NOMO-1 (cell line): ENCODE measurements around the gene OR2W3.
A peak's percentile ranks its signal among the peaks of the same experiment; 100 is the strongest.

Source experiments
- DNase-seq, 2 experiments: peaks; one replicate each; lab custom pipeline; 2025; ENCODE audit not compliant: unreplicated experiment in 2 of 2; lab: John Stamatoyannopoulos, UW

OR2W3 gene

DNA sequence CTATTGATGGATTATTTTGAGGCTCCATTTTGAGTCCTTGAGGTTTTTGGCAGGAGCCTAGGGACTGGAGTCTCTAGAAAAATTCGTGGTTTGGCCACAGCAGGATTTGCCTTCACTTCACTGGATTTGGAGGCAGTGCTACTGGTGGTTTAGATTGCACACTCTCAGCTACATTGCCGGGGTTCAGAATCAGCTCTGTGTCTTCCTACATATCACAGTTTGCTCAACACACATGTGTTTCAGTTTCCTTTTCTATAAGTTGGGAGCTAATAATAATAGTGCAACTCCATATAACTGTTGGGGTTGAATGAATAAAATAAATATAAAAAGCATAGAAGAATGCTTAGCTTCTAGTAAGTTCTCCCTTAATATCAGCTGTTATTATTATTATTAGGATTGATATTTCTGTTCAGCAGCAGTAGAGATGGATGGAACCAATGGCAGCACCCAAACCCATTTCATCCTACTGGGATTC, at the start of gene OR2W3:
TSS of gene OR2W3 (plus strand) at position 425 of the 475 bp plus-strand sequence. CDS start at position 425, 0 bp downstream.
- no peak for DNase-seq

DNA sequence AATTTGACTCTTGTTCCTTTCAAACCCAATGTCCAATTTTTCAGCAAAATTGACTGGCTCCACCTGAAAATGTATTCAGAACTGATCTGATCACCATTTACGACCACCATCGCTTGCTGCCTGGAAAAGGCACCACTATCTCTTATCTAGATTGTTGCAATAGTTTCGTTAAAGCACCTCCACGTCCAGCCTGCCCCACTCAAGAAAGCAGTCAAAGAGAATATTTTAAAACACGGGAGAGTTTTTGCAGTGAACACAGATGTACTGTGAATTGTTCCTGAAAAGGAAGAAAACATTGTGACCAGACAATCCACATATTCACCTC, 49.7 kb upstream of the OR2W3 start:
- DNase-seq, result no peak

DNA sequence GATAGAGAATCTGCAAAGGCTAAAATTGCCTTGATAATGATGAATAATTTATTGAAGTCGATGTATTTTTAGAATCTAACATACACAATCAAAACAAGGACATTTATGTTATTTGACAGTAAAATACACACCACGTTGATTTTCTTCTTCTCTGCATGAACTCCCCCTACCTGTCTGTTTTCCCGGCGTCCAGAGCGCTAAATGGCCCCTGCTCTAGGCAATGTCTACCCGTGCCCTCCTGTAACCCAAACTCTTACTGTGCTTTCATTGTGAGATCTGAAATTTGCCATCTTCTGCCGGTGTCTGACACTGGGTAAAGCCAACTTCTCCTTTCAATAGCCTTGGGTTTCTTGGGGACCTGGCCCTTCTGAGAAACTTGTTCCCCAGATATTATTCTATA, 47.0 kb upstream of the OR2W3 start:
- DNase-seq, result no peak

DNA sequence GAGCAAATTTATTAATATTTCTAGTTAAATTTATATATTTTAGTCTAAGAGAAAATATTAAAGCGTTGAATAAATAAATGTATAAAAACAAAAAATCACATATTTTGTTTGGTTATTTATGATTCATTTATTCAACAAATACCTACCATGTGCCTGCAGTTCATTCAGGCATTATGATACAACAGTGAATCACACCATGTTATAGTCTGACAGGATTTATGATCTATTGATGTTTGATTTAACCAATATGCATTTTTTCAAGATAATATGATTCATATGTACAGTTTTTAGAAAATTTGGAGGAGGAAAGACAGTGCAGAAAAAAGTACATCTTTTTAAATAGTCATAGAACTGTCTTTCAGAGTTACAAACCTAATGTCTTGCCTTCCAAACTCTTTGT, 45.8 kb upstream of the OR2W3 start:
- DNase-seq, result no peak

DNA sequence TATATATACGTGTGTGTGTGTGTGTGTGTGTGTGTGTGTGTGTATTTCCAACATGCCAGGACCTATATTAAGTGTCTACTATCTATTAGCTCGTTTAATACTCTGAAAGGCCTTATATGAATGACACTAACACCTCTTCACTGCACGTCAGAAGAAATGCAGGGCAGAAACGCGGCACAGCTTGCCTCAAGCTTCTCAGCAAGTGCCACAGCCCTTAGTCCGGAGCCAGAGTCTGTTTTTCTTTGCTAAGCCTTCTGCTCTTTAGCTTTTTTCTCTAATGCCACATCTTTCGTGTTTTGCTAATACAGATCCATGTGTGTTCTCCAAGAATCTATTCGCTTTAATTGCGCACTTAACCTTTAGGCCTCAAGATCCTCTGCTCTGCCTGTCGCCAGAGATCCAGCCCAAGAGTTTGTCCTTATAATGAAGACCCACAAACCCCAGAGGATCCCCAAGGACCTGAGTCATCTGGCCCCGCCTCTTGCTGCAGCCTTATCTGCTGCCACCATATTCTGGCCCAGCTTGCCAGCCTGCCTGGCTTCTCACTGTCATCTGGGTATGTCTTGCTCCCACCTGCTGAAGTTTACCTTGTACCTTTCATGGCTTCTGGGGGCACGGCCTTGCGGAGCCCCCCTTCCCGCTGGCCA, 40.4 kb upstream of the OR2W3 start:
- DNase-seq, result no peak

DNA sequence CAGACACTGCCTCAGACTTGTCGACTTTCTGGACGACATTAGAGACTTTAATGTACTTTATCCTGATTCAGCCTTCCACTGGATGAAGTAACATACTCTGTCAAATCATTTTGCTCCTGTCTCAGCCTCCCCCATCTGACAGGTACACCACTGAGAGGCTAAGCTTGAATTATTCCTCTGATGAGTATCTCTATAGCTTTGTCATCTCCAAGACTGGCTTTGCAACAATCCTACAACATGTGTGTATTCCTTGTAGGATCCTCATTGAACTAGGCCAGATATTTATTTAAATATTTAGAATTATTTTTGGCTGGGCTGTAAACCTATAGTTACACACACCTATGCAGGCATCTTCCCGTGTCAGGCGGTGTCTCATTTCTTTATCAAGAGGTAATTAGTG, 39.5 kb upstream of the OR2W3 start:
- no peak for DNase-seq

DNA sequence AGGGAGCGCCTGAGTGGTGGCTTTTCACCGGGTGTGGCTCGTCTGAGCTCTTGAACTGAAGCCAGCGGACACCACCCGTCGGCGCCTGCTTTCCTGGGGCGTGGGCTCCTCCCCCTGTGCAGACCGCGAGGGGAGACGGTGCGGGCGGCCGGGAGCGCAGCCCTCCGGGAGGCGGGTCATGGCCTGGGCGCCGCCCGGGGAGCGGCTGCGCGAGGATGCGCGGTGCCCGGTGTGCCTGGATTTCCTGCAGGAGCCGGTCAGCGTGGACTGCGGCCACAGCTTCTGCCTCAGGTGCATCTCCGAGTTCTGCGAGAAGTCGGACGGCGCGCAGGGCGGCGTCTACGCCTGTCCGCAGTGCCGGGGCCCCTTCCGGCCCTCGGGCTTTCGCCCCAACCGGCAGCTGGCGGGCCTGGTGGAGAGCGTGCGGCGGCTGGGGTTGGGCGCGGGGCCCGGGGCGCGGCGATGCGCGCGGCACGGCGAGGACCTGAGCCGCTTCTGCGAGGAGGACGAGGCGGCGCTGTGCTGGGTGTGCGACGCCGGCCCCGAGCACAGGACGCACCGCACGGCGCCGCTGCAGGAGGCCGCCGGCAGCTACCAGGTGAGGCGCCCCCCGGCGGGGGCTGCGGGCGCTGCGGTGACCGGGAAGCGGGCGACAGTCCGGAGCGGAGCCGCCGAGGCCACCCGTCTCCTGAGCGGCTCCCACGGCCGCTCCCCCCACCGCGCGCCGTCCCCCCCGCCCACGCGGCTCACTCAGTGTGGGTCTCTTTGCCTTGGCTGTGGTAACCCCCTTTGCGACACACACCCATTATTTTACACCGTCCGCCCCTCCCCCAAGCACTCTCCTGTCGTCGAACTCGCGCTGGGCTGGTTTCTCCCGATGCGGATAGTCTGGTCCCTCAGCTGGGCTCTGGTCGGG, 38.1 kb upstream of the OR2W3 start, which contains the start of gene TRIM58:
TSS of gene TRIM58 (plus strand) at position 119 of the 916 bp plus-strand sequence. CDS start at position 179, 60 bp downstream.
- DNase-seq, result no peak

DNA sequence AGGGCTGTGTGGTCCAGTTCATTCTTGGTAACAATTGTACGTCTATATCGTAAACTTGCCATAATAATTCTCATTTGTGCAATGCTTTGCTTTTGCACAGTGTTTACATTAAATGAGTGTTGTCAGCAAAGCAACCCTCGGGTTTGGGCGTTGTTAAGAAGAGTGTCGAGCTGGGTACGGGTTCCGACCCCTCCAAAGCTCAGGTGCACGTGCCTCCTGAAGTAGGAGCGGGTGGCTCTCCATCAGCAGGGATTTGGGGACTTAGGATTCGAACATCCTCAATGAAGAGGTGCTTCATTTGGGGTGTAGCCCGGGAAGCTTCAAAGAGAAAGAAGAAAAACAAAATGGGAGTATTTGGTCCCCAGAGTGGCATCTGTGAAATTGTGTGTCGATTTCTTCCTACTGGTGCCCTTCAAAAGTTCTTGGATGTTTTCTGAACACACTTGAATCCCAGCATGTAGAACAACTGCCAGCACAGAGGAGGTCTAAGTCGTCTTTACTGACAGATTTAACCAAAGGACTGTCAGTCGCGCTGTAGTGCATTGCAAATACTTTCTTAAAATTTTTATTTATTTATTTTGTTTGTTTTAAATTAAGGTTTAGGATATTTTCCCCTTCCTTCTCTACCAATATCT, 37.3 kb upstream of the OR2W3 start:
- DNase-seq, result no peak

DNA sequence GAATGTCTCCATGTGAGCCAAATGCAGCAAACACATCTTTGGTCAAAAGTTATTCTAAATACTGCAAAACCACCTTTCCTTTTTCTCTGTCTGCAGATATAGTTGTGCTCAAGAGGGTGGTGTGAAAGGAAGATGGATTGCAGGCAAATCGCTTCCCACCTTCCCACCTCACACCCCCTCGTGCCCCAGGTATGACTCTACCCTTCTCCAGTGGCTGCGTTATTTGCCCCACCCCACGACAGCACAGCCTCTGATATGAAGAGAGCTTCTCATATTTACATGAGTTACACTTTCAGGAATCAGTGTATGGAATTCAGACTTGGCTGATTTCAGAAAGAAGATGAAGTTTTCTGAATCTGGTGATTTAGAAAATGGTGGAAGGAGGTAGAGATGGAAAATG, 32.6 kb upstream of the OR2W3 start:
- no peak for DNase-seq

DNA sequence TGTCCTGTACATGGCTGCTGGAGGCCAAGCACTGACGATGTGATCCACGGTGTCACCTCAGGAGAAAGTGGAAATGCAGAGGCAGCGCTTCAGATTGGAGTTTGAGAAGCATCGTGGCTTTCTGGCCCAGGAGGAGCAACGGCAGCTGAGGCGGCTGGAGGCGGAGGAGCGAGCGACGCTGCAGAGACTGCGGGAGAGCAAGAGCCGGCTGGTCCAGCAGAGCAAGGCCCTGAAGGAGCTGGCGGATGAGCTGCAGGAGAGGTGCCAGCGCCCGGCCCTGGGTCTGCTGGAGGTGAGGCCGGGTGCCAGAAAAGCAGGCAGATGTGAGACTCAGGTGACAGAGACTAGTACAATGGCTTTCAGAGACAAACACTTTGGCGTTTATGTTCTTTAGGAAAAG, 30.7 kb upstream of the OR2W3 start:
- no peak for DNase-seq

DNA sequence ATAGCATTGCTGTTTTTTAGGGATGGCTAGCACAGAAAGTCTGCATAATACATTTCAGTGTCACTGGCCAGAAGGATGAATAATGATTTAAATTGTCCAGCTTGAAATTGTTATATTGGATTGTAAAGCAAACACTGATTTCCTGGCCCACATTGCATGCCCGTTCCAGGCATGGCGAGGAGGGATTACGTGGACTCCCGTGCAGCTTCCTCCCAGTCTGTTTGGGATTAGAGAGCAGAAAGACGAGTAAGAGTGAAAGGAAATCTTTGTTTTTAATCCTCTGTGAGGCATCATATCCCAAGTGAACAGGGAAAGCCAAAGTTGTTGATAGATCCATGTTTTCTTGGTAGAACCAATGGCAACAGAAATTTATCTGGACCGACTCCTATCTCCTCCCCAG, 30.0 kb upstream of the OR2W3 start:
- DNase-seq, result no peak

DNA sequence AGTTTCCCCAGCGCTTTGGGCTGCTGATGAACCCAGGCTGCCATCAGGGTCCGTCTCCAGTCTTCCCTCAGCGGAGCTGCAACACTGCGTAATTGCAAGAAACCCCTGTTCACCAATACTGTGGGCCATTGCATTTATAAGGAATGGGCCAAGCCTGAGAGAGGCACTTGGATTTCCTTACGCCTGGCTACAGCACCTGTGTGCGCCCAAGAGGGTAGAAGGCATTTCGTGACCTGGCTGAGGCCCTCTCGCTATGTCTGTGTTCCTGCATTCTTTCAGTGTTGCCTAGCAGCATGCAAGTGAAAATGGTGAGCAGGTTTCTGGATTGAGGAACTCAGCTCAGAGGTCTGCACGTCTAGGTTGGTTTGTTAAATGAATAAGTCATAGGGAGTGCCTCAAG, 12.0 kb upstream of the OR2W3 start:
- DNase-seq, result no peak

DNA sequence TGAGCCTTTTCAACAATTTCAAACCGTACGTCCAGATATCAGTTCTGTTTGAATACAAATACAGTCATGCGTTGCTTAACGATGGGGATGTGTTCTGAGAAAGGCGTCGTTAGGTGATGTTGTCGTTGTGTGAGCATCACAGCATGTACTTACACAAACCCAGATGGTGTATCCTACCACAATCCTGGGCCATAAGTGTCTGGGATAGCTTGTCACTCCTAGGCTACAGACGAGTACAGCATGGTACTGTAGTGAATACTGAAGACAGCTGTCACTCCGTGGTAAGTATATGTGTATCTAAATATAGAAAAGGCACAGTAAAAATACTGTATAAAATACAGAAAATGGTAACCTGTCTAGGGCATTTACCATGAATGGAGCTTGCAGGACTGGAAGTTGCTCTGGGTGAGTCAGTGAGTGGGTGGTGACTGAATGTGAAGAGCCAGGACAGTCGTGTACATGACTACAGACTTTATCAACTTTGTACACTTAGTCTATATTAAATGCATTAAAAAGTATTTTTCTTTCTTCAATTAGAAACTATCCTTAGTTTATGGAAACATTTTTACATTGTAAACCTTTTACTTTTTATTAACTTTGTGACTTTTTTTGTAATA, 10.5 kb upstream of the OR2W3 start:
- DNase-seq, result no peak

DNA sequence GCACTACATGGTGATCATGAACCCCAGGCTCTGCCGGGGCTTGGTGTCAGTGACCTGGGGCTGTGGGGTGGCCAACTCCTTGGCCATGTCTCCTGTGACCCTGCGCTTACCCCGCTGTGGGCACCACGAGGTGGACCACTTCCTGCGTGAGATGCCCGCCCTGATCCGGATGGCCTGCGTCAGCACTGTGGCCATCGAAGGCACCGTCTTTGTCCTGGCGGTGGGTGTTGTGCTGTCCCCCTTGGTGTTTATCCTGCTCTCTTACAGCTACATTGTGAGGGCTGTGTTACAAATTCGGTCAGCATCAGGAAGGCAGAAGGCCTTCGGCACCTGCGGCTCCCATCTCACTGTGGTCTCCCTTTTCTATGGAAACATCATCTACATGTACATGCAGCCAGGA, 589 bp downstream of the OR2W3 start:
- DNase-seq, result no peak

DNA sequence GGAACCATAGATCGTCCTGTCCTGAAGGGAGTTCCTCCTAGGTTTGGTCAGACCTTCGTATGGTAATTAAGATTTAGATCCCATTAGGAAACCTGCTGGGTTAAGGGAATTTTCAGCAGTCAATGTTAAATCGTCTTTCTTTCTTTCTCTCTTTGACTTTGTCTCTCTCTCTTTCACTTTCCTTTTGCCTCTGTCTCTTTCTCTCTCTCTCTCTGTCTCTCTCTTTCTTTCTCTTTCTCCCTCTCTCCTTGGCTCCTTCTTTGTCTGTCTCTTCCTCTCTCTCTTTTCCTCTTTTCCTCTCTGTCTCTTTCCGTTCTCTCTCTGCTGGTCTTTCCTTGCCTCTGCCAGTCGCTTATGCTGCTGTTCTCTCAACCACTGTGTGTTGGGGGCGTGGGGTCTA, 8.7 kb downstream of the OR2W3 start:
- DNase-seq, result no peak

DNA sequence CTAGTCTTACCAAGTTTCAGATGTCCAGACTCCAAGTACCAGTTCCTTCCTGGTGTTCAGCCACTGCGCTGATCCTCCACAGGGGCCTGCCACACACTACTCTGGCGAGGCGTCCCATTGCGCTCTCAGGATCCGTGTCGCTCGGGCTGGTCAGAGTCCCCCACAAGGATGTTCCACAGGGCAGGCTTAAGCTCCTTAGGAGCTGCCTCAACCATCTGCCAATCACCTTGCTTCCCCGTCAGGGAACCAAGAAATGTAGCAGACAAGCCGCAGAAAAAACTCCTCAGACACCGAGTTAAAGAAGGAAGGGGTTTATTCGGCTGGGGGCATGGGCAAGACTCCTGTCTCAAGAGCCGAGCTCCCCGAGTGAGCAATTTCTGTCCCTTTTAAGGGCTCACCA, 9.8 kb downstream of the OR2W3 start:
- no peak for DNase-seq

DNA sequence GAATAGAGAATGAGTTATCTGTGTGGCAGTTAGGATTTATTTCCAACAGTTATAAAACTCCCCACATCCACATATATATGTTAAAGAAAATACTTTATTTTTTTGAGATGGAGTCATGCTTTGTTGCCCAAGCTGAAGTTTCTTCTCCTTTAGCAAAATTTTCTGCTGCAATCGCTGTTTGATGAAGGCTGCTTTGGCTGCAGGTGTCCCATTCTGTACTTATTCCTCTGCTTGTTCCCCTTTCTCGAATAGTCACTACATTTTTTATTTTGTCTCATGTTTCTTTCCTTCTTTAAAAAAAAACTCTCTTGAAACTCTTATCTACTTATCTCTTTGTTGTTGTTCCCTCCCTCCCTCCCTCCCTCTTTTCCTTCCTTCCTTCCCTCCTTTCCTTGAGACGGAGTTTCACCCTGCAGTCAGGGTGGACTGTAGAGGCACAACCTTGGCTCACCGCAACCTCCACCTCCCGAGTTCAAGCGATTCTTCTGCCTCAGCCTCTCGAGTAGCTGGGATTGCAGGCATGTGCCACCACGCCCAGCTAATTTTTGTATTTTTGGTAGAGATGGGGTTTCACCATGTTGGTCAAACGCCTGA, 10.6 kb downstream of the OR2W3 start:
- DNase-seq, result peak in 1 of 2 experiments; percentile 1

DNA sequence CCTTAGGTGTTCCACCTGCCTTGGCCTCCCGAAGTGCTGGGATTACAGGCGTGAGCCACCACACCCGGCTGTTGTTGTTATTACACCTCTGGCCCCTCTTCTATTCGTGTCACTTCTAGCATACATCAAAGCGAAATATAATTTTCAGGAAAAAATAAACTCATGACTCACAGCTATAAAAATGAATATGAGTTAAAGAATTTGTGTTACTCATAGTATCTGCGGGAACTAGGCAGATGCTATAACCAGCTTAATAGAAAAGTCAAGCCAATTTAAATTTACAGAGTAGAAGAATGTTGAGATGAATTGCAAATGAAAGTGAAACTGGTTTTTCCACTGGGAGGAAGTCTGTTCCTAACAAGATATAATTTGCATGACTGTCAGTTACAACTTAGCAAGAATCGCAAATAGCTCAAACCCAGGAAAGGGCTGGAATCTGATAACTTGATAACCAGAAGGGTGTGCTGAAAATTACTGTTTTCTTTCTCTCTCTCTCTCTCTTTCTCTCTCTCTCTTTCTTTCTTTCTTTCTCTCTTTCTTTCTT, 11.2 kb downstream of the OR2W3 start:
- DNase-seq, result peak; percentile 4 to 48

DNA sequence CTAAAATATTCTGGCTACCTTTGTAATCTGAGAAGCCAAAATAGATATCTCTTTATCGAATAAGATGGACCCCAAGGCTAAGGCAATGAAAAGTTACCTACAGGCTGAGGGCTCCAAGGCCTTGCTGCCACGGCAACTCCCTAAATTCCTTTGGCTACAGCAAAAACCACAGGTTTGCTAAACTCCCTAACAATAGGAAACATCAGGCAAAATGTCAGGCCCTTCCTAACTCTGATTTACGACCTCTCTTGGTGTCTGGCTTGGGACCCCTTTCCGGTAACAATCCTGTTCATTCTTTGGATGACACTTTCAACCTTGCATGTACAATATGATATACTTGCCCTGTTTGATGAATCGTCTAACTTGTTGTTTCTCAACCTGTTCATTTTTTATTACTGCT, 13.4 kb downstream of the OR2W3 start:
- no peak for DNase-seq

DNA sequence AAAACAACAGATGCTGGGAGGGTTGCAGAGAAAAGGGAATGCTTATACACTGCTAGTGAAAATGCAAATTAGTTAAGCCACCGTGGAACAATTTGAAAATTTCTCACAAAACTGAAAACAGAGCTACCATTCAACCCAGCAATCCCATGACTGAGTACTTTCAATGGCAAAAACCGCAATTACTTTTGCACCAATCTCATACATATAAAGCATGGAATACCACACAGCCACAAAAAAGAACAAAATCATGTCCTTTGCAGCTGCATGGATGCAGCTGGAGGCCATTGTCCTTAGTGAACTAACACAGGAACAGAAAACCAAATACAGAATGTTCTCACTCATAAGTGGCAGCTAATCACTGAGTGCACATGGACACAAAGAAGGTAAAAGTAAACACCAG, 18.4 kb downstream of the OR2W3 start:
- no peak for DNase-seq
